AG10803 (cell line): ENCODE results near the gene RNF214.

Source experiments
- DNase-seq: peaks from one replicate; pipeline ENCODE4 v3.0.0; 2010; ENCODE audit warnings: low read depth
- H3K4me3 ChIP-seq: 2 replicates; pipeline ENCODE4 v1.5.1; 2011; ENCODE audit warnings: mild to moderate bottlenecking, low read length, control low read depth
- CTCF ChIP-seq: conservative IDR thresholded peaks from 2 replicates; pipeline ENCODE4 v1.5.1; 2011; ENCODE audit warnings: mild to moderate bottlenecking, low read length, control low read depth, inconsistent platforms

The RNF214 gene

GRCh38 chr11:117187799-117188481, 44.5 kb upstream of the RNF214 start:
- no peak overlapping the region for H3K4me3 ChIP-seq
- TF ChIP-seq CTCF = no peak
- DNase-seq = no peak

GRCh38 chr11:117188620-117189081, 43.8 kb upstream of the RNF214 start:
- TF ChIP-seq CTCF = no peak
- H3K4me3 ChIP-seq = no peak overlapping the region
- DNase-seq = no peak

GRCh38 chr11:117189191-117189940, 43.1 kb upstream of the RNF214 start:
- no peak for TF ChIP-seq CTCF
- H3K4me3 ChIP-seq = no peak overlapping the region
- DNase-seq = no peak

GRCh38 chr11:117189941-117190544, 42.4 kb upstream of the RNF214 start:
- H3K4me3 ChIP-seq = no peak overlapping the region
- no peak for DNase-seq
- TF ChIP-seq CTCF = no peak

- no peak for TF ChIP-seq CTCF
- no peak for DNase-seq
- no peak overlapping the region for H3K4me3 ChIP-seq
Observed at GRCh38 chr11:117191680-117192400, 40.6 kb upstream of the RNF214 start.

GRCh38 chr11:117192401-117192875, 40.0 kb upstream of the RNF214 start:
- DNase-seq = no peak
- no peak overlapping the region for H3K4me3 ChIP-seq
- TF ChIP-seq CTCF = no peak
